ENCODE results near the gene SLC44A4. TPM values are rescaled to one million over a fixed set of nuclear protein-coding genes. Genes with fewer than 3 reads are reported as not detected.

Gene SLC44A4
- polyA plus RNA-seq, 2 of the 4 experiments (the other 2 are of a cell fraction) = 0.27 TPM; not detected in 1

GRCh38 chr6:31901415-31901952, 22.7 kb upstream of the SLC44A4 start:
- POLR2A ChIA-PET = interaction anchor here (0.6 to 0.9 kb wide), 2 partner anchors 18 to 920 kb away, joined by 3 read pairs; no protein-coding TSS in a partner anchor
- CTCF ChIA-PET = no interaction called here
- TF ChIP-seq SREBF2 (IDR thresholded peaks at IDR 0.05) = no peak
- TF ChIP-seq MYC (IDR thresholded peaks at IDR 0.05; ENCODE audit: borderline replicate concordance, low read length) = no peak
- TF ChIP-seq, protein P1, sequence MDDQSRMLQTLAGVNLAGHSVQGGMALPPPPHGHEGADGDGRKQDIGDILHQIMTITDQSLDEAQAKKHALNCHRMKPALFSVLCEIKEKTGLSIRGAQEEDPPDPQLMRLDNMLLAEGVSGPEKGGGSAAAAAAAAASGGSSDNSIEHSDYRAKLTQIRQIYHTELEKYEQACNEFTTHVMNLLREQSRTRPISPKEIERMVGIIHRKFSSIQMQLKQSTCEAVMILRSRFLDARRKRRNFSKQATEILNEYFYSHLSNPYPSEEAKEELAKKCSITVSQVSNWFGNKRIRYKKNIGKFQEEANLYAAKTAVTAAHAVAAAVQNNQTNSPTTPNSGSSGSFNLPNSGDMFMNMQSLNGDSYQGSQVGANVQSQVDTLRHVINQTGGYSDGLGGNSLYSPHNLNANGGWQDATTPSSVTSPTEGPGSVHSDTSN (IDR thresholded peaks at IDR 0.05) = 0 out of 2 replicates have a peak, but pooled peaks have one; percentile 3
- peak; percentile 10; the same call in 1 of the 2 replicates for TF ChIP-seq MAX (IDR thresholded peaks at IDR 0.05)
- WGBS (ENCODE audit: missing lambda C conversion rate) = 2% methylated on average over 10 of the region's 45 CpGs
- peak overlapping the region; percentile 98 for H3K27ac ChIP-seq
- H3K9me3 ChIP-seq = no peaks in the 10 kb centered on the region
- peaks cover 19% of the 10 kb centered on the region for H3K4me1 ChIP-seq
- ATAC-seq (peak; percentile 8 to 23; a peak in 3 of 6 replicates), FAIRE-seq (no peak), DNase-seq (ENCODE audit: low read depth in 1 of 2, low spot score in 1 of 2) (peak; percentile 31 to 41)
- H3K4me2 ChIP-seq = peak overlapping the region; percentile 66
- peak overlapping the region; percentile 90 for H3K4me3 ChIP-seq

DNA sequence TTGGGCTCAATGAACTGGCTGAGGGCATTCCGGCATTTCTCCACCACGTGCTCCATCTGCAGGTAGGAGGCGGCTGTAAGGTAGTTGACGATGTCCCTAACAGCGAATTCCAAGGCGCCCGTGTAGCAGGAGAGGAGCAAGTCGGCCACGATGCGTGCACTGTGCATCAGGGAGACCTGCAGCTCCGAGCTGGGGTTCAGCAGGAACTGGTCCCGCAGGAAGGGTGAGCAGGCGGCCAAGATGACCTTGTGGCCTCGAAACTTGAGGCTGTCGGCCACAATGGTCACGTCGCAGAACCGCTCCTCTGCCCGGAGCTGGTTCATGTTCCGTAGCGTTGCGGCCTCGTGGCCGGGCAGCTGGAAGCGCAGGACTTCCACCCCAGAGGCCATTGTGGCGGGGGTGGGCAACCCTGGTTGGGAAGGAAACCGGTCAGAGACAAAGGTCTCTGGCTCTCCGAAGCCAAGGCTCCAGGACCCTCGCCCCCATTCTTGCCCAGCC, 22.2 kb upstream of the SLC44A4 start:
- DNase-seq (ENCODE audit: low read depth in 1 of 2, low spot score in 1 of 2) = no peak

GRCh38 chr6:31899882-31900722, 21.3 kb upstream of the SLC44A4 start:
- no peak for ATAC-seq
- no peak for FAIRE-seq
- ChIA-PET CTCF (interaction anchor here (0.7 kb wide), 1 partner anchor 10 kb away, joined by 4 read pairs; no protein-coding TSS in a partner anchor), POLR2A (no interaction called here)
- peaks cover 24% of the 10 kb centered on the region for H3K4me1 ChIP-seq
- no peaks in the 10 kb centered on the region for H3K9me3 ChIP-seq
- DNase-seq (ENCODE audit: low read depth in 1 of 2, low spot score in 1 of 2) = no peak
- no peak overlapping the region for H3K4me2 ChIP-seq
- TF ChIP-seq TFCP2L1 (CRISPR knock-in tag; IDR thresholded peaks at IDR 0.05) (no peak), HOXB5 (CRISPR knock-in tag; IDR thresholded peaks at IDR 0.05) (no peak), USF2 (IDR thresholded peaks at IDR 0.05) (no peak), JUN (IDR thresholded peaks at IDR 0.05) (no peak), E2F6 (IDR thresholded peaks at IDR 0.05; ENCODE audit: borderline replicate concordance, low read depth) (no peak), EP300 (IDR thresholded peaks at IDR 0.05) (no peak)
- TF ChIP-seq, protein P1 (IDR thresholded peaks at IDR 0.05) = no peak
- H3K27ac ChIP-seq = no peak overlapping the region
- H3K4me3 ChIP-seq = no peak overlapping the region
- WGBS (ENCODE audit: missing lambda C conversion rate) = 92% methylated on average over 30 of the region's 49 CpGs

More for the DNA sequence above, 22.2 kb upstream of the SLC44A4 start:
- ATAC-seq = no peak
- Histone ChIP-seq H3K4me3 (peak overlapping the region; percentile 90), H3K9me3 (no peaks in the 10 kb centered on the region), H3K4me1 (peaks cover 24% of the 10 kb centered on the region), H3K4me2 (peak overlapping the region; percentile 66), H3K27ac (peak overlapping the region; percentile 98)
- FAIRE-seq = no peak
- TF ChIP-seq, protein P1 (IDR thresholded peaks at IDR 0.05) = 0 out of 2 replicates have a peak, but pooled peaks have one; percentile 32
- TF ChIP-seq MAX (IDR thresholded peaks at IDR 0.05) = 0 out of 2 replicates have a peak, but pooled peaks have one; percentile 40
- no peak for TF ChIP-seq MAFK (IDR thresholded peaks at IDR 0.05; ENCODE audit: partially characterized antibody)
- TF ChIP-seq ZFP36 (IDR thresholded peaks at IDR 0.05; ENCODE audit: borderline replicate concordance, partially characterized antibody) = no peak
- no peak for TF ChIP-seq PHF8 (IDR thresholded peaks at IDR 0.05; ENCODE audit: borderline replicate concordance, low read depth)
- no peak for TF ChIP-seq SREBF2 (IDR thresholded peaks at IDR 0.05)
- ChIA-PET CTCF (interaction anchor here (0.7 kb wide), 1 partner anchor 11 kb away, joined by 4 read pairs; no protein-coding TSS in a partner anchor), POLR2A (no interaction called here)
- WGBS (ENCODE audit: missing lambda C conversion rate) = 77% methylated on average over 23 of the region's 29 CpGs
